GM18511 (cell line): ENCODE data around the gene DHRS12.
A peak's percentile ranks its signal among the peaks of the same experiment; 100 is the strongest.

Source experiments
- ATAC-seq: cut with Tn5 transposase; IDR thresholded peaks from one replicate; pipeline ENCODE4 v1.9.1; 2021; ENCODE audit warnings: mild to moderate bottlenecking, moderate library complexity; ENCODE audit not compliant: unreplicated experiment

DHRS12 gene

DNA sequence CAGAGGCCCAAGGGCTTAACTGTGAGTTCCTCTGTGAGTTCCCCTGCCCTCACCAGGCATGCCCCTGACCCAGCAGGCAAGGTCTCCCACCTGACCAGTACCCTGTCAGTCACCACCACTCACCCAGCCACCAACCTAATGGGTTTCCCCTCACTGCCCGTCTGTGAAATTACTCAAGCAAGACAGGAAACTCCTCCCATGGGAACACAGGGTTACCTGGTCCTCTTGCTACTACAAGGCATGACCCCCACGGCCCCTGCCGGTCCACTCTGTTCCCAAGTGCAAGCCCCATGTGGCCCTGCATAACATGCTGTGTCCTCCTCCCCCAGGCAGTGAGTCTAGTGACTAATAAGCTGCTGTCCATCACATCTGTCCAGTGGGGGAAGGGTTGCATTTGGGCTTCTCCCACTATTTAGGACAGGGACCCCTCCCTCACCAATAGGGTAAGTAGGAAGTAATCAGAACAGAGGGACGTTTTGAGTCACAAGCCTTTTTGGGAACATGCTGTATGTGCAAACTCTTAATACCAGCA, 8.0 kb upstream of the DHRS12 start:
- no peak for ATAC-seq

DNA sequence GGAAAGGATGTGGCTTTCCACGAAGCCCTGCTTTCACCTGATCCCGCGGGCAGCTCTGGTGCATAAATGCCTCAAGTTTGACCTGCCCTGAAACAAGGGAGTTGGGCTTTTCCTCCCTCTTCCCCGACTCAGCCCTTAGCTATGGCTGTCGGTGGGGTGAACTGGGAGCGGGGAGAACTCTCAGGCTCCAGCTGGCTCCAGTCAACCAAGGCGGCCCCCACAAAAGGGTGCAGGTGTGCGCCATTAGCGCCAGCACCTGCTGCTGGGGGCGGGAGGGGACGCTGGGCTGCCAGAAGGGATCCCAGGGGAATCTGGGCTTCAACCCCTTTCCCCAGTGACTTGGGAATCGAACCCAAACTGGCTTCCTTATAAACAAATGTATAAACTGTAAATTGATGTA, 7.1 kb upstream of the DHRS12 start:
- ATAC-seq, result no peak

DNA sequence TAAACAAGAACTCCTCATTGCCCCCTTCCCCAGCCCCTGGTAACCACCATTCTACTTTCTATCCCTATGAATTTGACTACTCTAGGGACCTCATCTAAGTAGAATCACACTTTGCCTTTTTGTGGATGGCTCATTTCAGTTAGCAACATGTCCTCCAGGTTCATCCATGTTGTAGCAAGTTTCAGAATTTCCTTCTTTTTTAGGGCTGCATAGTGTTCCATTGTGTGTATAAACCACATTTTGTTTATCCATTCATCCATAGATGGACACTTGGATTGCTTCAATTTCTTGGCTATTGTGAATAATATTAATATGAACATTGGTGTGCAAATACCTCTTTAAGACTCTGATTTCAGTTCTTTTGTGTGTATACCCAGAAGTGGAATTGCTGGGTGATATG, 4.8 kb upstream of the DHRS12 start:
- no peak for ATAC-seq

DNA sequence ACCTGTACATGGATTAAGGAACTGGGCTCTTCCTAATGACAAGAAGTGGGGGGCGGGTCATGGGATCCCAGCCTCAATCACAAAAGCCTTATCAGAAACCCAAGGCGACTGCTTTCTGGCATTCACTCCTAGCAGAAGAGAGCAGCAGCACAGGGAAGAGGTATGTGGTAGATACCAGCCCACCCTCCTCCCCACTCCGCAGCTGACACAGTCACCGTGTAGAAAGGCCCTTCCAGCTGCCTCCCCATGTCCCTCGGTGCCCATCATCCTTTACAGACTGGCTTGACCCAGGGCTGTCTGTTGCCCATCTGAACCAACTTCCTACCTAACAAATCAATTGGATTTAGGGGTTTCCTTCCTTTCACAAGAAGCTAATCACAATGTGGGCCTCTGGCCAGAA, 3.1 kb upstream of the DHRS12 start:
- no peak for ATAC-seq

DNA sequence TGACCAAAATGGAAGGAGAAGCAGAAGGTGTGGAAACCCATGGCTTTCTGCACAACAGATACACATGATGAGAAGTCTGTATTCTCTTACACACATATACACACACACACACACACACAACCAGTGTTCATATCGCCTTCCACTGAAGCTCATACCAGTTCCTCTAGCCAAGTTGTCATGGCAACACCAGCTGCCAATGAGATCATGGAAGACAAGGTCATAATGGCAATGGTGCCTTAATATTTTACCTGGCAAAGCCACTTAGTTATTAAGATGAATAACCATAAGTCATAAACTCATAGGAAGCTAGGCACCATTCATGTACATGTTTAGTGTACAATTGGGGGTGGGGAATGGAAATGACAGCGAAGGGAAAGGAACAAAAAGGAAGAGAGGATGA, 2.6 kb upstream of the DHRS12 start:
- ATAC-seq, result no peak

DNA sequence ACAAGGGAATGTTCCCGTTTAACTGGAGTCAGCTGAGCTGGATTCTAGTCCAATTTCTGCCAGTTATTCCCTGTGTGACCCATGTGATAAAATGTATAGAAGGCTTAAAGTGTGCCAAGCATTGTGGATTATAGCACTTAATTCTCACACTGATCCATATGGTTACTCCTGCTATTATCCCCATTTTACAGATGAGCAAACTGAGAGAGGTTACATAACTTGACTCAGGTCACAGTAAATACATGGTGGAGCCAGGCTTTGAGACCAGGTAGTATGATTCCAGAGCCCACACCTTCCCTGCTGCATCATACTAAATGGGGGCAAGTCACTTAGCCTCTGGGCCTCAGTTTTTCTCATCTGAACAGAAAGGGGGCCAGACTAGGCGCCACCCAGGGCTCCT, 2.0 kb upstream of the DHRS12 start:
- no peak for ATAC-seq

DNA sequence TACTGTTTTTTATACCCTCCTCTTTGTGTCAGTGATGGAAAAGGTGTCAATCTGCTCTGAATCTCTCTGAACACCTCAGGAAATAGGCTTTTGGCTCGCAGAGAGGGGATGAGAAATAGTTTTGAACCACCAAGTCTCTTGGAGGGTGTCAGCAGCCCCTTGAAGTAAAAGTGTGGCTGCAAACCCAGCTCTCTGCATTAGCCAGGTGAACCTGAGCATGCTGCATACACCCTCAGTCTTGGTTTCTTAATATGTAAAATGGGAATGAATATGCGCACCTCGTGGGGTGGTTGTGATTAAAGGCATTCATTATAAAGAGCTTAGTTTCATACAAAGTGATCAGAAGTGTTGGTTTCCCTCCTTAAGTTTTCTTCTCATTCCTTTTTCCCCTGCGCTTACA, 1.4 kb upstream of the DHRS12 start:
- no peak for ATAC-seq

DNA sequence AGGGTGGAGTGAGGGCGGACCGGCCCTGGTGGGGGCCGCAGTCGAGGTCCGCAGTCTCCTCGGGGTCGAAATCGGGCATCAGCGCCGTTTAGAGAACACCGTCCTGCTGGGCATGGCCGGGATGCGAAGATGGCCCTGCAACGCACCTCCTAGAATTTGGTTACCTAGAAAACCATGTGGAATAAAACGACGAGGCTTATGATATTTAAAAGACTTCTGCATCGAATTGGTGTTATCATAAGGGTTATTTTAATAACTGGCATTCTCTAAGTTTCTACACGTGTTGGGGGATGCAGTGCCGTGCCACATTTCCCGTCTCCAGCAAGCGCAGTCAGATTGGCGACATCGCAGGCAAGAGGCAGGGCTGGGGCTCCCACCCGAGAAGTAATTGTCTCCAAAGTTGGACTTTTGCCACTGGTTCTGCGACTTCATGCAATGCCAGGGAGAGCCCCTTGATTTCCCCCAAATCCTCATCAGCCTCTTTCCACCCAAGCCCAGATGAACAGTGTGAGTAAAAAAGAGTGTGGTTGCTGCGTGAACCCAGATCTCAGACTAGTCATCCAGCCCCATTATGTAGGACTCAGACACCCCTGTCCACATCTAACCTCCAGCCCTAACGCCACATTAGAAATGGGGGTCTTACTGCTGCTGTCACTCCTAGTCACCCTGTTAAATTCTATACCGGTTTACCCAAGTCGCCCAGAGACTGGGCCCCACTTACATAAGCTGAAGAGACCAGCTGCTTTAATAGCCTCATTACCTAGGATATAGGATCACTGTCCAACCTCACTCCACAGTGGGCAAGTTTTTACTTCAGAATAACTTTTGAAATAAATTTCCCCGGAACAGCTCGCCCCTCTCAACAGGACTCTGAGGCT, 571 bp upstream of the DHRS12 start:
- ATAC-seq, result no peak

DNA sequence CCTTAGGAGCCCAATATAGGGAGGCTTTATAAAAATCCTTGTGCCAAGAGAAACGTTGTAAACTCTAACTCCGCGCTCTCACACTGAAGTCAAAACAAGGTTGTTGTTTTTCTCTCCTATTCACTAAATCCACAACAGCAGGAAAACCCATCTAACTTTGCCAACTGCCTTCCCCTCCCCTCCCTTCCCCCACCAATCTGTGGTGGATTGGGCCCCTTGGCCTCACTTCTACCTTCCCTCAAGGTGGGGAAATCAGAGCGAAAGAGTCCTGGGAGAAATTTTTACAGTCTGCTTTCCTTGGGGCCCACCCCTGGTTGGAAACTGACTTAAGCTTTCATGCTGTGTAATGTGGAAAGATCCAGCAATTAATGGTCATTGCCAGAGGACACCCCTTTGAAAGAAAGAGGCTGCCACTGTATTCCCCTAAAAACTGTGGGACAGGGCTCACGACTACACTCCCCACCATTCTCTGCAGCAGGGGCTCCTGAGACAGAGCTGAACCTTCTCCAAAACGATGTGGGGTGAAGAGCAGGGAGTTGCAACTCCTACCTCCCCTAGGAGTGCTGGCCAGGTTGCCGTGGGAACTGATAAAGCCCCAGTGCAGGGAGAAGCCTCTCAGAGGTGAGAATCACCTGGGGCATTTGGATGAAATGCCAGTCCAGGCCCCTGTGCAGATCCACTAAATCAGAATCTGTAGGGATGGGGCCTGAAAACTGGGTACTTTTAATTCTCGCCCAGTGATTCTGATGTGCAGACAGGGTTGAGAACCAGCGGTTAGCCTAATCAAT, 1.1 kb downstream of the DHRS12 start:
- no peak for ATAC-seq

DNA sequence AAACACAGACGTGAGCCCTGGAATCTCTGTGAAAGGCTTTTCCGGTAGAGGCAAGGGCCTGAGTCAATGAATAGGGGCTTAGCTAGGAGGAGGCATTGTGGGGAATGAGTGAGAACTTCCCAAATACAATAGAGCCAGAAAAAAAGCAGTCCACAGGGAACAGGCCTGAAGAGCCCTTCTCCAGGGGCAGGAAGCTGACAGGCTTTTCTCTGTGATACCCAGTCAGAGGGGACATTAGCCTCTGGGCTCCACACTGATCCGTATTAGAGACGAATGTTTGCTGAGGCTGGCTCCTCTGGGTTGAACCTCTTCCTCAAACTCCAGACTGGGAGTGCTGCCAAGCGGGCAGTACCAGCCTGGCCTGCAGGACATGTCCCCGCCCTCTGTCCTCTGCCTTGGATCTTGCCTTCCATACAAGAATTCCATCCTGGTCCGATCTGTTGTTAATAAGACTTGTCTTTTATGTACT, 2.3 kb downstream of the DHRS12 start:
- ATAC-seq, result no peak

DNA sequence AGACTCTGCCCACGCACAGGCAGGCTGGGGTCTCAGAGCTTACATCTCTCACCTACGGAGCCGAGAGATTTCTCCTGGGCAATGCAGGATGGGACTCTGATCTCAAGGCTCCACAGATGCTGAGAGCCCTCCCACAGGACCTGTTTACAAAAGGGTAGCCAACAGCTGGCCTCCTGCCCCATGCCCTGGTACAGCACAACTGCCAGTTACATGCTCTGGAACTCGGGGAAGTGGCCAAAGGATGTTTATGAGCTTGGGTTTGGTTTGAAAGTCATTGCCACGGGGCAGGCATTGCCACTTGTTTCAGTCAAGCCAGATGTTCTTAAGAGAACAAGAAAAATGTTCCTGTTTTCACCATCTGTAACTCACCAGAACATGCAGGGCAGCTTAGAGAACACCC, 3.5 kb downstream of the DHRS12 start:
- ATAC-seq, result no peak

DNA sequence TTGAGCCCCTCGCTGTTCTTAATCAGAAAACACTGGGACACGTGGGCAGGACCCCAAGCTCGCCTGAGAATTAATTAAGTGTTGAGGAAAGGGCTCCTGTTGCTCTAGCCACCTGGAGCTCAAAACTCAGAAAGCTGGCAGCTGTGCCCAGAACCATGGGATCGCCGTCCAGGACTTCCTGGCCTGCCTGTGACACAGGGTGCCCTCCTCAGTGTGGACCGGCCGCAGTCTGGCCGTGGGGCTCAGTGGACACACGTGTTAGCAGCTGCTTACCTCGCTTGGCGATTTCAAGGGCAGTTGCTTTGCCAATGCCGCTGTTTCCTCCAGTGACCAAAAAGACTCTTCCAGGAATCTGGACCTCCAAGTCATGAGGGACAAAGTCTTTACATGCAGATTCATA, 4.7 kb downstream of the DHRS12 start:
- ATAC-seq, result no peak

DNA sequence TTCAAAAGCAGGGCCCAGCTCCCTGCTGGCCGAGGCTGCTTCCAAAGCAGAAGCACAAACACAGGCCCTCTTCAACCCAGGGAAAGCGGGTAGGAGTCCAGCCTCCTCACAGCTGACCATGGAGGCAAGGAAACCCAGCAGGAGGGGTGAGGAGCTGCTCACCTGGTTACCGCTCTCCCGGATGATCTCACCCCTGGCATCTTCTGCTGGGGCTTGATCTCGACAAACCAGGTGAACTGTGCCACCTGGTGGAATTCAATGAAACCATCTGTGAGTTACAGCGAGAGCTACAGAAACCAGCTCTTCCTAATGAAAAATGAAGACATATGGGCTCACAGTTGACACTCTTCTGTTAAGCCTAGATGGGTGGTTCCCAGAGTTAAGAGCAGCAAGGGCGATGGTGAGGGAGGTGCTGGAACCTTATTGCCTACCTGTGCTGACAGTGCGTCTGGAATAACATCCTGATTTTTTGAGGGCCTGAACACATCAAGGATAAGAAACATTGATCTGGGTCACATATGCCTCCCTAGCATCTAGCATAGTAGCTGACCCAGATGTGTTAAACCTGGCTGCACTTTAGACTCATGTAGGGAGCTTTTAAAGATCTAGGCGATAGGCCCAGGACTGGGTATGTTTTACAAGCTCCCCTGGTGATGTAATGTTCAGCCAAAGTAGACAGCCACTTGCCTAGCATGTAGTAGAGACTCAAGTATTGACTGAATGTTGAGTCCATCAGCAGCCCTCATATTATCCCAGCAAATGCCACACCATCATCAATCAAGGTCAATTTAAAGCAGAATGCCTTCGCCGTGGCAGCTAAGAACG, 6.1 kb downstream of the DHRS12 start:
- ATAC-seq, result peak; percentile 59

DNA sequence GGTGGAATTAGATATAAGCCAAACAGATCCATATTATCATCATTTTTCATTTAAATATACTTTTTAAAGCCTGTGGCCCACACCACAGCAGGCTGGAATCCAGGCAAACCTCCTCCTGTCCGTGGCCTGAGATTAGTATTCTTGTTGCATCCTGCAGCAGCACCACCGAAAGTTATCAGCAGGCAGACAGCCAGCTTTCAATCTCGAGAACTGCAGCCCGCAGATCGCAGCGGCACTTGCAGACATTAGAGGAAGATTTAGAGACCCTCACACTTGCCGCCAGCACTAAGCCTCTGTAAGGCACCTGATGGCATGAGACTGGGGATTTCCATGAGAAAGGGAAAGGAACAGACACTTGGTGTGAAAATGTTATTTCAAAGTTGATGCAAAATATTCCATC, 7.4 kb downstream of the DHRS12 start:
- no peak for ATAC-seq

DNA sequence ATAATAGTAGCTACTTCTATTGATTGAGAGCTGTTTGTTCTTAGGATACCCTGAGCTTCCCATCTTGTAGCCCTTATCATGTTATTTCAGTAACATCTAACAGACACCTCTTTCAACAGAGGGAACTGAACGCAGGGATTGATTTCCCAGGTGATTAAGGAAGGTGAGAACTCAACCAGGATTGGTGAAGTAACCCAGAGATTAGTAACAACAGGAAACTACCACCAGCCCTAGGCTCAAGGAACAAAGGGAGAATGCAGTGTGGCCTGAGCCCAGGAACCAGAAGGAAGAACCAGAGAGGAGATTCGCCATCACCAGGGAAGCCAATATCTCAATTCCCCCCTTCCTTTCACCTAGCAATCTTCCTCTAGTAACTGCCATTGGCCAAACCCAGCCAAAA, 8.5 kb downstream of the DHRS12 start:
- no peak for ATAC-seq

DNA sequence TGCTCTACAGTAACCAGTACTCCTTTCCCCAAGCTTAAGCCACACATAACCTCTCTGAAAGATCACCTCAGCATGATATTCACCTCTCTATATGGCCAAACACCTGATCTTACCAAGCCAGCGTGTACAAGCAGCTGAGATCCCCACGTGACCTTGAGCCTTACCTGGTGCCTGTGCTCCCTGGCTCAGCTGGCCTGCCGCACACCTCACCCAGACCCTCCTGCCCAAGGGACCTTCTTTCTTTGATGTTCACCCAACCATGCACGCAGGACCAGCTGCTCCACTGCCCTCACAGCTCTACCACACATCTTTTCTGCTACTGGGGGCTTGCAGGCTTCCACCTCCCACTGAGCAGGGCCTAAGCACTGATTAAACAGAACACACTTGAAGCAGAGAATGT, 9.0 kb downstream of the DHRS12 start:
- ATAC-seq, result no peak

DNA sequence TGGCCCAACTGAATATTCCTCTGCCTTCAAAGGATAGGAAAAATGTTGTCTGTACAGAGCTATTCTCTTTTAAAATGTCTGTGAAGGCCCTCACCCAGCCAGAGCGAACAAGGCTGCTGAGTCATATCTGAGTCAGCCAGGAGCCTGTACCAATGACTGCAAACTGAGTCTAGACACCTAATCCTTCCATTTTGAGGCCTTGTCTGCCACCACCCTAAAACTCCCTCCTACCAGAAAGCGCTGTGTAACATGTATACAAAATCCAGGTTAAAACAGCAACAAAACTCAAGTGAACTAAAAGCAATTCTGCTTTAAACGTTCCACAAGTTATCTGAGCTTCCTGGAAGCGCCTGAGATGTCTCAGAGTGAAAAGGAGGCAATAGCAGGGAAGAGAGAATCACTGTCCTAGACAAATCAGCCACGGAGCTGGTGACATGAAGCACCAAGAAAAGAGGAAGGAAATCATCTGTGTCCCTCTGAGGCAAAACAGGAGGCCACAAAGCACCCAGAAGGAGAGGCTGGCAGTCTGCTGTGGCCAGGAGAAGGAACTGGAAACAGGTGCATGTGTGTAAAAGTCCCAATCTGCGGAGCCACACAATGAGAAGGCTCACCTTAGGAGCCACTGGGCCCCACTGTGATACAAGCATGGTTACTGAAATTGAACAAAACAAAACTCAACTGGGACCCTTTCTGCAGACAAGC, 10.2 kb downstream of the DHRS12 start:
- ATAC-seq, result peak; percentile 67

DNA sequence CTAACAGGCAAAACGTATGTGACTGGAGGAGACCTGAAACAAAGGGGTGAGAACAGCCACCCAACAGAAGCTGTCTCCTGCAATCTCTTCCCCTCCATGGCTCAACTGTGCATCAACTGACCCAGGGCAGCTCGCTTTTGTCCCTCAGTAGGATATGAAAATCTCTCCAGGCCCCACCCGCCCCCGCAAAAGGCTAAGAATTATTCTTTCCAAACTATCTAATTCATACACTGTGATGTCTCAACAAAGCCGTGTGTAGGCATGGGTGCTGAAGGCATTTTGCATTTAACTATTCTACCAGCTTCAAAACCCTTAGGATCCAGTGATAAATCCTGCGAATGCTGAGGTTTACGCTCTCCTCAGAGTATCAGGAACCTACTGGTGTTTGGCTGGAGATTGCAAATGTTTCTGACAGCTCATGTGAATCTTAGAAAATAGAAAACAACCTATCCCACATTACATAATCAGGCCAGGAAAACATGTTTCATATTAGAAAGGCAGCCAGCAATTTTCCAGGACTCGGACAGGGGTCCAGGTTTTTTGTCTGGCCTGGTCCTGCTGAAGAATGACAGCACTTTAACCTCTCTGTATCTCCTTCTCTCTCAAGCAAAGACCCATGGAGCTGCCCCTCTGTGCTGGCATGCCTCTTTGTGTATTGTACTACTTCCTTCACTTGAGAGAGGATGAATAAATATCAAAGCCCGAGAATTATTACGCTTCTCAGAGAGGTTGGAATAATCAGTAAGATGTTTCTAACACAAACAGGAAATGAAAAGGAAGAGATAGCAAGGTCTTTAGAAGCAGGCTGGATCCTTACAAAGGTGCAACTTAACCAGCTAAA, 17.3 kb downstream of the DHRS12 start:
- ATAC-seq, result no peak

DNA sequence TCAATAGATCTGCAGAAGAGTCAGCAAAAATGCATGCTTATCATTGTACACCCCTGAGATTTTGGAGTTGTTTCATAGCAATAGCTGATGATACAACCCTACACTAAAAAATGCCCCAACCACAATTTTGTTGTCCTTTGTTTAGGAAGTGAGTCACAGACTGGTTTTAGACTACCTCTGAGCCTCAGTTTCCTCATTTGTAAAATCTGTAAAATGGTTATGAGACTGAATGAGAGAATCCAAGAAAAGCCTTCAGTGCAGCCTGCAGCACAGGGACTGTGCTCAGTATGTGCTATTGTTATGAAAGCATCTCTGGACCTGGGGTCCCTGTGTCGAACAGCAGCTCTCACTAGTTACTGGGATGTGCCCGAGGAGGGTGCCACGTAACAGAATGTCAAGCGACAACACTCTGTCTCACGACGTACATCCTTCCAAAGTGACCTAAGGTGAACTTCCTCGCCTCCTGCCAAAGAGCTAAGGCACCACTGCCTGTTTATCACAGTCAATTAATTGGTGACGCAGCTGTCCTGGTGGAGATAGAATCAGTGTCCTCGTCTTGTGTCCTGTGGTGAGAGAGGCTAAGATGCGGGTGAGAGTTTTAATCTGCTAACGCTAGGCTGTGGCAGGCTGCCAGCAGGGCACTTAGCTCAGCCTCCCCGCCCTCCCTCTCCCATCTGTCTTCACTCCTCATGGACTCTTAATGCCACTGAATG, 18.1 kb downstream of the DHRS12 start:
- ATAC-seq, result no peak
